ENCODE results near the gene CHAF1A.
A peak's percentile ranks its signal among the peaks of the same experiment; 100 is the strongest.

The CHAF1A gene

DNA sequence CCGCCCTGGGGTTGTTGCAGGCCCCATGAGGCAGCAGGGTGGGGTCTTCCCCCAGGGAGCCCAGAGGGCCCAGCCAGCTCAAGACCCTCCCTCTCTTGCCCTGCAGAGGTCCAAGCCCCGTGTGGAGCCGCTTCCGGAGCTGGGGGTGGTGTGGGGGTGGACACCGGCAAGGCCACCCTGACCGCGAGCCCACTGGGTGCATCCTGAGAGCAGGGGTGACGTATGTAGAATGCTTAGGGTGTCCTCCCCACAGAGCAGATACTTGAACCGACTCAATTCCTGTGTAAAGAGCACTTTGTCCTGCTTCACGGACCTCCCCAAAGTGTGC is 40.3 kb downstream of the CHAF1A start:
- DNase-seq, result no peak

DNA sequence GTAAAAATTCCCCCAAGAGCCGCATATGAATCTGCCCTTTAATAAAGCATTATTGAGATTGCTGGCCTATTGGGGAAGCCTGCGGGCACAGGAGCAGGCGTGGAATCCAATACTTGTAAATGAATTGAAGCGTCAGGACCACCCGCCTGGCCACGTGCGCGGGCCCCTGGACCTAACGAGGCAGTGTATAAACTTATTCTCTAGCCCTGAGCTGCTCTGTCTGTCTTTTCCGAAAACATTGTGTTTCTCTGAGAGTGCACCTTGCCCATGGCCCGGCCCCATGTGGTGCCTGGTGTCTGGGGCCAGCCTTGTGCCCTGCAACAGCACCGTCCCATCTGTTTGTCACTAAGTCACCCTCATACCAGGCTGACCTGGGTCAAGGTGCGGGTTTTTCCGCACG is 40.7 kb downstream of the CHAF1A start:
- DNase-seq, result no peak

GRCh38 chr19:4443966-4444764 is 41.7 kb downstream of the CHAF1A start:
- no peak for DNase-seq

DNA sequence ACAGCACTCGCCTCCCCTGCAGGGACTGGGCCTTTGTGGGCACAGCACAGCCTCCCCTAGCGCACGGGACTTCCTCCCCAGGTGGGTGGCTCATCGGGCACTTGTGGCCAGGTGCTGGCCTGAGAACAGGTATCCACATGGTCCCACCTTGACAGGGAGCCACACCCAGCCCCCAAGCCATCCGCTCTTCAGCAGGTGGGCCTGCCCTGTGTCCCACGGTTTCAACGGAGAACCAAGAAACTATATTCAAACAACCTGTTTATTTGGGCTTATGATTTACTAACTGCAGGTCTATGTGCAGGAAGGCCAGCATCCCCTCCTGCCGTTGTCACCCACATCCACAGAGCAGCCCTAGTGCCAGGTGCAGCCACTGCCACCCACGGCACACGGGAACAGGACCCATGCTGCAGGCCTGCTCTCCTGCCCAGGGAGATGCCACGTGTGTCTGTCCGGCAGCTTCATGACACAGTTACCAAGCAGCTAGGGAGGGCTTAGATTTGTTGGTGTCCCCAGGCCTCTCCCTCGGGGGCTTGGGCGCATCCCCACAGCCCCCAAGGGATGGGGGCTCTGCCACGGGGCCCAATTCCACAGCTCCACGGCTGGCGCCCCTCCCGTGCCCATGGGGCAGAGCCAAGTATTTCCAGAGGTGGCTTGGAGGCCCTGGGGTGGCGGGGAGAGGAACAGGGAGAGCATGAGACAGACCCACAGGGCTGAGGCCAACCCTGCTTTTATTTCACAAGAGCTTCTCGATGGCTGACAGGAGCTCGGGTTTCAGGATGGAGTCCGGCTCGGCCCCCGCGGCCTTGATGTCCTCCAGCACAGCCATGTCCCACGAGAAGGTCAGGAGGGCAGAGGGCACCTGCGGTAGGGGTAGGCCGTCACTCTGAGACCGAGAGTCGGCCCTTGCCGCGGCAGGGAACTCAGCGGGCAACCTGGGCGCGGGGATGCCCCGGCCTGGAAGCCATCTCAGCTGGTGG is 42.6 kb downstream of the CHAF1A start:
- no peak for DNase-seq

DNA sequence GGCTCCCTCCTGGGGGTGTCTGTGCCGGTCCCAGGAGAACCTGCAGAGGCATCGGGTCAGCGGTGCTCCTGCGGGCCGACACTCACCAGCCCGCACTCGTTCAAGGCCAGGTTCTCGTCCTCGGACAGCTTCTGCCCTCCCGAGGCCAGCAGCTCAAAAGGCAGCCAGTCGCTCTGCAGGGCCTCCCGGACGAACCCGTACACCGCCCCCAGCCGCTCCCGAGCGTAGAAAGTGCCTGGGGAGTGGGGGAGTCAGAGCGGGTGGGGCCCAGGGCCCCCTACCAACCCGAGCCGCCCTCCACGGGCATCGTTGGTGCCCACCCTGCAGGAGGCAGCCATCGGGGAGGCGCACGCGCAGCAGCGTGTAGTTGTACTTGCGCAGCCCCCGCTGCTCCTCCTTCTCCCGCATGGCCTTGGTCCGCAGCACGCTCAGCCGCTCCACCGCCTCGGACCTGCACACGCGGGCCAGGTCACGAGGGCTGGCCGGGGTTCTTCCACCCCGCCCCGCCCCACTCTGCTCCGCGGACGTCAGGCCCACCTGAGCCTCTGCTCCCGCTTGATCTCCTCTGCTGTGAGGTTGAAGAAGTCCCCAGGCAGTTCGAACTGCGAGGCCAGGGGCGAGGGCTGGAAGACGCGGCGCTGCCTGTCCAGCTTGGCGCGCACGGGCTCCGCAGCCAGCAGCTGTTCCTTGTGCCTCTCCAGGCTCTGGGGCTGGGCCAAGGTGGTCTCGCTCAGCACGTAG is 43.7 kb downstream of the CHAF1A start:
- DNase-seq, result no peak

GRCh38 chr19:4446704-4447200 is 44.3 kb downstream of the CHAF1A start:
- DNase-seq, result no peak

GRCh38 chr19:4447327-4448146 is 45.1 kb downstream of the CHAF1A start:
- no peak for DNase-seq

GRCh38 chr19:4448147-4448985 is 45.9 kb downstream of the CHAF1A start:
- no peak for DNase-seq

GRCh38 chr19:4449022-4449638 is 46.7 kb downstream of the CHAF1A start:
- no peak for DNase-seq

GRCh38 chr19:4449639-4450028 is 47.2 kb downstream of the CHAF1A start:
- DNase-seq, result no peak

- DNase-seq, result no peak
Observed at GRCh38 chr19:4452230-4452990, 50.0 kb downstream of the CHAF1A start.

- no peak for DNase-seq
Observed at GRCh38 chr19:4453232-4454179, 51.1 kb downstream of the CHAF1A start.

- DNase-seq, result no peak
Observed at GRCh38 chr19:4454747-4455718, 52.6 kb downstream of the CHAF1A start.

- peak; percentile 59 for DNase-seq
Observed at GRCh38 chr19:4455719-4456475, 53.5 kb downstream of the CHAF1A start.

DNA sequence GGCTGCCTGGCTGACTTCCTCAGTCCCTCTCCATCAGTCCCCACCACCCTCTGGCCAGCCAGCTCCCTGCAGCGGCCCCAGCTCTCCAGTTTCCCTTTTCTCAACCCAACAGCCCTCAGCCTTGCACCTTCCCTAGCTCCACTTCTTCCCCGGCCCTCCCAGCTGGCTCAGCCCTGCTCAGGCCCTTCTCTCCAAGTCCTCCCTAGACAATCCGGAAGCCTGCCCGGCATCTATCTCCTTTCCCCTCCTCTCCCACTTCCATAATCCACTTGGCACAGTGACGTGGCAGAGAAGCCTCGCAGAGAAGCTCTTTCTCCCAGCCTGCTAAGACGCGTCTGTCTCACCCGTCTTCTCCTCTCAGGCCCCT is 54.0 kb downstream of the CHAF1A start:
- peak; percentile 30 for DNase-seq

DNA sequence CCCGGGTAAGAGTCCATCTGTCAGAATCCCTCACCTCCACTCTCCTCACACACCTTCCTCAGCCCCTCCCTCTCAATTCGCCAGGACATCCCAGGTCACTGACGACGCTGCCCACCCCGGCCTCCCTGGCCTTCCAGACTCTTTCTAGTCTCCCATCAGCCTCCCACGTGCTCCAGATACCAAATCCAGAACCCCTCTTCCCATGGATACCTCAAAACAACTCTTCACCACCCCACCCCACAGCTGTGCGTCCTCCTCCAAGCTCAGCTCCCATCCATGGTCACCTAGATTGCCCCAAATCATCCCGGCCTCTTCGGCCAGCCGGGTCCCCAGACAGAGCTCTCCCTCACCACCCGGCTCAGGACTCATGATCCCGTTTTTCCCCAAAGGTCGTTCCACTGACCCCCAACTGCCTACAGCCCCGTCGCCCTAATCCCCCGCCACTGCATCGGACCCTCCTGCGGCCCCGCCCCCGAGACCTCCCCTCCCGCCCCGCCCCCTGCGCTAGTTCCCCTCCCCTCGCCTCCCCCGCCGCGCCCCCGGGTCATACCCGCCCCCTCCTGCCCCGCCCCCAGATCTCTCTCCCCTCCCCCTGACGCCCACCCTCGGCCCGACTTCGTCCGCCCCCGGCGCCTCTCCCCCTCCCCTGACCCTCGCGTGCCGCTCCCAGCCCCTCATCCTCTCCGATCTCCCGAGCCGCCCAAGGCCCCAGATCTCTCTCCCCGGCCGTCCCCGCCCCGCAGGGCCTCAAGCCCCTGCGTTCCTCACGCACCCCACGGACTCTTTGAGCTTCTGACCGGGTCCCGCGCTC is 54.6 kb downstream of the CHAF1A start:
- DNase-seq, result peak; percentile 53
